Muscle of arm (tissue), 14 donors: ENCODE measurements around the gene MAN1C1. TPM values are rescaled to one million over a fixed set of nuclear protein-coding genes. Genes with fewer than 3 reads are reported as not detected.

Experiments
- DNase-seq: peaks from one replicate; pipeline ENCODE4 v3.0.0-alpha.2; 2013
- long read RNA-seq, 11 donors: transcript quantifications; one replicate each; lab custom pipeline, GENCODE V29; 2026
- polyA plus RNA-seq, 12 donors: library from polyadenylated mRNA; unstranded; fragments of 120-200 nt; gene quantifications; one replicate each; pipeline ENCODE4 v1.2.1, GENCODE V29; 2013; ENCODE audit not compliant: insufficient read length in 12 of 12

MAN1C1 gene
- 10 to 100 TPM in 9 of 12 donors, 1 to 10 TPM in 2, not detected in 1; 9.3 to 16.2 (median 11.6) TPM for polyA plus RNA-seq
- long read RNA-seq, donor 1, partial matches to known transcripts, result 0 of 2 reads
- long read RNA-seq, donor 1, other reads (novel, unspliced or antisense), result 0 of 2 reads
- long read RNA-seq, donor 2, full-length matches to known transcripts, result 2 of 2 reads
- long read RNA-seq, donor 2, partial matches to known transcripts, result 0 of 2 reads
- long read RNA-seq, donor 2, other reads (novel, unspliced or antisense), result 0 of 2 reads
- long read RNA-seq, donor 3, result 0 reads
- long read RNA-seq, donor 4, full-length matches to known transcripts, result 1 of 8 reads
- long read RNA-seq, donor 4, partial matches to known transcripts, result 7 of 8 reads
- long read RNA-seq, donor 4, other reads (novel, unspliced or antisense), result 0 of 8 reads
- long read RNA-seq, donor 5, full-length matches to known transcripts, result 5 of 5 reads
- long read RNA-seq, donor 5, partial matches to known transcripts, result 0 of 5 reads
- long read RNA-seq, donor 5, other reads (novel, unspliced or antisense), result 0 of 5 reads
- long read RNA-seq, donor 6, full-length matches to known transcripts, result 2 of 2 reads
- long read RNA-seq, donor 6, partial matches to known transcripts, result 0 of 2 reads
- long read RNA-seq, donor 6, other reads (novel, unspliced or antisense), result 0 of 2 reads
- long read RNA-seq, donor 7, full-length matches to known transcripts, result 1 of 1 reads
- long read RNA-seq, donor 7, partial matches to known transcripts, result 0 of 1 reads
- long read RNA-seq, donor 7, other reads (novel, unspliced or antisense), result 0 of 1 reads
- long read RNA-seq, donor 8, full-length matches to known transcripts, result 2 of 2 reads
- long read RNA-seq, donor 8, partial matches to known transcripts, result 0 of 2 reads
- long read RNA-seq, donor 8, other reads (novel, unspliced or antisense), result 0 of 2 reads
- long read RNA-seq, donor 9, full-length matches to known transcripts, result 2 of 2 reads
- long read RNA-seq, donor 9, partial matches to known transcripts, result 0 of 2 reads
- long read RNA-seq, donor 9, other reads (novel, unspliced or antisense), result 0 of 2 reads
- long read RNA-seq, donor 10, full-length matches to known transcripts, result 3 of 3 reads
- long read RNA-seq, donor 10, partial matches to known transcripts, result 0 of 3 reads
- long read RNA-seq, donor 10, other reads (novel, unspliced or antisense), result 0 of 3 reads
- long read RNA-seq, donor 11, result 0 reads

- peak; percentile 78 for DNase-seq
These were observed at the start of gene MAN1C1 for GRCh38 chr1:25616095-25616986. Gene MAN1C1, plus strand, starts transcription at chr1:25616791. Its CDS starts 1,007 bp downstream, at chr1:25617798.

DNA sequence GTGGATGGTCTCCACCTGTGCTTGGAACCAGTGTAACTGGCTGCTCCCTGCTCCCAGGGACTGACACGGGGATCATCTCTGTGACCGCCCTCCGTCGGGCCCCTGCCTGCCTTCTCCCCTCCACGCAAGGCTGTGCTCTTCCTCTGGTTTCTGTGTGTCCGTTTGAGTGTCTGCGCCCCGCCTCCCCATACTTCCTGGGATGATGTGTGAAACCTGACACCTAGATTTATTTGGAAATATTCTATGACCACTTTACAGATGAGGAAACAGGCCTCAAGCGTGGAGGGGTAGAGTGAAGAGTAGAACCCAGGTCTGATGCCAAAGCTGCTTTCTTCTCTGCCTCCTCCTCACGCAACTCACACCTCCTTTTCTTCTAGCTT is 48.9 kb upstream of the MAN1C1 start:
- no peak for DNase-seq

DNA sequence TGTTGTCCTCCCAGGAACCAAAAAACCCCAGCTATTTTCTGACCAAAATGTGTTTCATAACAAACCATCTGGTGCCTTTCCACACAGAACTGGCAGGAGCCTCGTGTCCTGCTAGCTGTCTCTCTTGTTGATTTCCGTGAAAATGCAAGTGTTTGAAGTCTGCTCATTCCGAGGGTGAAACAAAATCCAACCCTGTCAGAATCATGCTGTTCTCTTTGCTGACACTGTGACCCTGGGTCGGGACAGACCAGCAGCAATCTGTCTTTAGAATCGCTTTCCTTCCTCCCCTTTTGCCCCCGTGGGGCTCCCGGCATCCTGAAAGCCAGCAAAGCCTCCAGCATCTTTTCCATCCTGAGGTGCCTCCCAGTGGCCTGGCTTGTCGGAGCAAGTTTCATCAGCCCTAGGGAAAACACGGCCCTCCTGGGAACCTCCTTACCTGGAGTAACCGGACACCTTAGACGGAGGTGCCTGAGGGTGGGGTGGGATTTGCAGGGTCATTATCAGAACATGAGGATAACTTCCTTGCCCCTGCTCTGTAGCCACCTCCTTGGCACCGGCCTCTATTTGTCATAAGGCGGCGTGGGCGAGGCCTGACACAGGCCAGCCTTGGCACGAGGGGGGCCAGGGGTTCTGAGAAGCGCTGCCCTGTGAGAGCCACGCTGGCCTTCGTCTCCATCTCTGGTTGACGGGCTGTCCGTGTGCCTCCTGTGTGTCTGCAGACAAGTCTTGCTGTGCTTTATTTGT is 48.3 kb upstream of the MAN1C1 start:
- DNase-seq, result no peak

- no peak for DNase-seq
These were observed 47.6 kb upstream of the MAN1C1 start for GRCh38 chr1:25568834-25569596.

GRCh38 chr1:25569597-25570396 is 46.8 kb upstream of the MAN1C1 start:
- DNase-seq, result no peak

- DNase-seq, result no peak
These were observed 45.6 kb upstream of the MAN1C1 start for GRCh38 chr1:25570798-25571521.

- no peak for DNase-seq
These were observed 45.0 kb upstream of the MAN1C1 start for GRCh38 chr1:25571522-25571970.

- no peak for DNase-seq
These were observed 44.5 kb upstream of the MAN1C1 start for GRCh38 chr1:25572107-25572506.

- no peak for DNase-seq
These were observed 43.6 kb upstream of the MAN1C1 start for GRCh38 chr1:25572708-25573590.

DNA sequence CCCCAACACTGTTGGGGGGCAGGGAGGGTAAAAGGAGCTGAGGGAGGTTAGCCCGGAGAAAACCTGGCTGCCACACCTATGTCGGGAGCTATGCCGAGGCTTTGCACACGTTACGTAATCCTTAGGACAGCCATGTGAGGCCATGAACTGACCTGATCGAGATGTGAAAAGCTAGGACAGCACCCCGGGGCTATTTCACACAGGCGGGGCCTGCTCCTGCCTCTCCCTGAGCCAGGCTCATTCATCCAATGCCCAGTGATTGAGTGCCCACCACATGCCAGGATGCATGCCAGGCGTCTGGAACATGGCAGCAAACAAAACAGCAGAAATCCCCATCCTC is 43.0 kb upstream of the MAN1C1 start:
- DNase-seq, result no peak

- DNase-seq, result no peak
These were observed 42.6 kb upstream of the MAN1C1 start for GRCh38 chr1:25573961-25574360.

GRCh38 chr1:25575191-25575590 is 41.4 kb upstream of the MAN1C1 start:
- DNase-seq, result no peak

GRCh38 chr1:25576459-25577133 is 40.0 kb upstream of the MAN1C1 start:
- DNase-seq, result no peak

DNA sequence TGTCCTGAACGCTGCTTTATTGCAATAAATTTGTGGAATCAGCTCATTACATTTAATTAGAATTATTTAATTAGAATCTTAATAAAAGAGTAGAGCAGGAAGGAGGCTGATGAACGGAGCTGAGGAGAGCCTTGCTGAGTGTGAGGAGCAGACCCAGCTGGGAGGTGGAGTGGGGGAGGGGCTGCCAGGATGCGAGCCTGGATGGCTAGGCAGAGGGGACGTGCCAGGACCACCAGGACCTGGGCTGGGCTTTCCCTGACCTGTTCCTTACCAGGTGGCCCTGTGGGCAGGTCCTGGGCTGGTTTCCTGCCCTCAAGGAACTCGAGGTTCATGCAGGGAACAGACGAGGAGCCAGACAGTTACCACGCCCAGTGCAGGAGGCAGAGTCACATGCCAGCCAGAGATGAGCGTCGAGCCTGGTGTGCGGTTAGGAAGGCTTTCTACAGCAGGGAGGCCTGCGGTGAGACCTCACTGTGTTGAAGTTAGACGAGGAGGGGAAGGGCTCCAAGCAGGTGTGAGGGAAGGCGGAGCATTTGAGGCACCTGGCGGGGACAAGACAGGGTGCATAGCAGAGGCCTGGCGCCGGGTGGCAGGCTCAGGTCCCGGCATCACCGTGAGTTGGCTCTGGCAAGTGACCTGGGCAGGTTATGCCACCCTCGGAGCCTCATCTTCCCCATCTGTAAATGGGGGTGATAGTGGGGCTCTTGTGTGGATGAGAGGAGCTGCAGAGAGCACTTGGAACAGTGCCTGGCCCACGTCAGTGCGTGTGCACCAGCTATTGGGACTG is 39.3 kb upstream of the MAN1C1 start:
- no peak for DNase-seq
